Esophagus muscularis mucosa (tissue), 4 donors: Measurements from ENCODE around the gene TERB2. TPM values are rescaled to one million over a fixed set of nuclear protein-coding genes. Genes with fewer than 3 reads are reported as not detected.
"Not testable (repeated sequence)": the region's sequence is repeated elsewhere in the genome, so short reads cannot be mapped to it uniquely, and the experiment has no call there.

Source experiments
- DNase-seq: peaks from one replicate; pipeline ENCODE4 v3.0.0-alpha.2; 2017; ENCODE audit errors: extremely low spot score
- H3K27ac ChIP-seq, 4 donors: fragments of 200-600 bp; sonication (generic); replicated peaks in 1 of 4; 1 replicate in 3 of 4; 2 replicates in 1 of 4; pipeline ENCODE4 v1.5.1; 2016 to 2019; ENCODE audit warnings: mild to moderate bottlenecking in 1 of 4
- H3K27me3 ChIP-seq, 4 donors: fragments of 200-600 bp; sonication (generic); one replicate each; pipeline versions ENCODE4 v1.5.1 to v1.6.0; 2016 to 2019
- H3K36me3 ChIP-seq, 4 donors: fragments of 200-600 bp; sonication (generic); one replicate each; pipeline ENCODE4 v1.5.1; 2016 to 2019
- H3K4me1 ChIP-seq, 4 donors: fragments of 200-600 bp; sonication (generic); one replicate each; pipeline ENCODE4 v1.5.1; 2016 to 2019
- H3K4me3 ChIP-seq, 4 donors: fragments of 200-600 bp; sonication (generic); 1 replicate in 2 of 4; 2 replicates in 2 of 4; pipeline ENCODE4 v1.5.1; 2016 to 2019; ENCODE audit warnings: mild to moderate bottlenecking in 4 of 4, moderate library complexity in 1 of 4
- H3K9me3 ChIP-seq, 4 donors: fragments of 200-600 bp; sonication (generic); 1 replicate in 3 of 4; 2 replicates in 1 of 4; pipeline ENCODE4 v1.5.1; 2016 to 2019
- EP300 ChIP-seq: sonication (generic); formaldehyde crosslinking; IDR thresholded peaks from one replicate; pipeline ENCODE4 v1.6.1; 2017; ENCODE audit warnings: antibody characterized with exemption
- POLR2A ChIP-seq: fragments of 450-650 bp; IDR thresholded peaks from one replicate; pipeline ENCODE4 v1.6.1; 2017; ENCODE audit warnings: antibody characterized with exemption, moderate library complexity, mild to moderate bottlenecking, low read depth
- POLR2AphosphoS5 ChIP-seq, 2 donors: sonication (generic); formaldehyde crosslinking; IDR thresholded peaks; one replicate each; pipeline ENCODE4 v1.6.1; 2017; ENCODE audit warnings: antibody characterized with exemption in 2 of 2
- WGBS: methylation state at CpG from one replicate; pipeline ENCODE4 v1.1.5; 2018; 5-methylcytosine and 5-hydroxymethylcytosine counted together
- intact Hi-C: fragments of 100-400 bp; cut with DNase I; formaldehyde crosslinking; loops from one replicate; pipeline ENCODE4 v1.15.1; 2023
- total RNA-seq, 4 donors: library from RNA; depleted of rRNA; stranded (reverse); fragments of >200 nt; gene quantifications; one replicate each; pipeline versions ENCODE4 v1.1.0 to v1.2.1, GENCODE V29; 2016
- TF ChIP-seq, protein P1 (sequence below), 3 experiments: fragments of 200-600 bp in 2 of 3; fragments of 450-650 bp in 1 of 3; sonication (generic) in 2 of 3; IDR thresholded peaks; one replicate each; pipeline ENCODE4 v1.5.1; 2017 to 2019; ENCODE audit warnings: antibody characterized with exemption in 3 of 3, mild to moderate bottlenecking in 2 of 3, moderate library complexity in 1 of 3

Gene TERB2
- total RNA-seq, 4 donors from 2014 or later, result not detected

- H3K27me3 ChIP-seq, H3K4me1 ChIP-seq, H3K4me3 ChIP-seq, DNase-seq, intact Hi-C loops, H3K27ac ChIP-seq, H3K36me3 ChIP-seq, H3K9me3 ChIP-seq: not testable (repeated sequence)
- WGBS, result 77% methylated on average over 3 of the region's 3 CpGs
These were observed 41.1 kb downstream of the TERB2 start for GRCh38 chr15:44997632-44998031.

- Histone ChIP-seq H3K9me3 (no peaks in the 10 kb centered on the region), H3K27me3 (no peaks in the 10 kb centered on the region), H3K4me1 (no peaks in the 10 kb centered on the region), H3K36me3 (no peaks in the 10 kb centered on the region), H3K4me3 (no peak overlapping the region), H3K27ac (no peak overlapping the region)
- peak; percentile 70 for DNase-seq
- TF ChIP-seq, protein P1, sequence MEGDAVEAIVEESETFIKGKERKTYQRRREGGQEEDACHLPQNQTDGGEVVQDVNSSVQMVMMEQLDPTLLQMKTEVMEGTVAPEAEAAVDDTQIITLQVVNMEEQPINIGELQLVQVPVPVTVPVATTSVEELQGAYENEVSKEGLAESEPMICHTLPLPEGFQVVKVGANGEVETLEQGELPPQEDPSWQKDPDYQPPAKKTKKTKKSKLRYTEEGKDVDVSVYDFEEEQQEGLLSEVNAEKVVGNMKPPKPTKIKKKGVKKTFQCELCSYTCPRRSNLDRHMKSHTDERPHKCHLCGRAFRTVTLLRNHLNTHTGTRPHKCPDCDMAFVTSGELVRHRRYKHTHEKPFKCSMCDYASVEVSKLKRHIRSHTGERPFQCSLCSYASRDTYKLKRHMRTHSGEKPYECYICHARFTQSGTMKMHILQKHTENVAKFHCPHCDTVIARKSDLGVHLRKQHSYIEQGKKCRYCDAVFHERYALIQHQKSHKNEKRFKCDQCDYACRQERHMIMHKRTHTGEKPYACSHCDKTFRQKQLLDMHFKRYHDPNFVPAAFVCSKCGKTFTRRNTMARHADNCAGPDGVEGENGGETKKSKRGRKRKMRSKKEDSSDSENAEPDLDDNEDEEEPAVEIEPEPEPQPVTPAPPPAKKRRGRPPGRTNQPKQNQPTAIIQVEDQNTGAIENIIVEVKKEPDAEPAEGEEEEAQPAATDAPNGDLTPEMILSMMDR (IDR thresholded peaks at IDR 0.05), result no peak
- TF ChIP-seq POLR2A, result no peak
- no peak for TF ChIP-seq EP300
- TF ChIP-seq POLR2AphosphoS5 (IDR thresholded peaks at IDR 0.05), result no peak
- 76% methylated on average over 2 of the region's 2 CpGs for WGBS
- intact Hi-C loops, result no loop called here
These were observed 42.6 kb downstream of the TERB2 start for GRCh38 chr15:44999105-44999504.

GRCh38 chr15:45001180-45001579 lies 44.7 kb downstream of the TERB2 start:
- H3K4me3 ChIP-seq, intact Hi-C loops, DNase-seq, H3K4me1 ChIP-seq, H3K27me3 ChIP-seq, H3K9me3 ChIP-seq, H3K27ac ChIP-seq, H3K36me3 ChIP-seq: not testable (repeated sequence)
- 43% methylated on average over 1 of the region's 1 CpG for WGBS

- H3K4me3 ChIP-seq, H3K4me1 ChIP-seq, H3K27me3 ChIP-seq, H3K36me3 ChIP-seq, H3K9me3 ChIP-seq, intact Hi-C loops, H3K27ac ChIP-seq: not testable (repeated sequence)
- 78% methylated on average over 2 of the region's 2 CpGs for WGBS
- DNase-seq, result peak; percentile 53
These were observed 47.4 kb downstream of the TERB2 start for GRCh38 chr15:45003731-45004410.

DNA sequence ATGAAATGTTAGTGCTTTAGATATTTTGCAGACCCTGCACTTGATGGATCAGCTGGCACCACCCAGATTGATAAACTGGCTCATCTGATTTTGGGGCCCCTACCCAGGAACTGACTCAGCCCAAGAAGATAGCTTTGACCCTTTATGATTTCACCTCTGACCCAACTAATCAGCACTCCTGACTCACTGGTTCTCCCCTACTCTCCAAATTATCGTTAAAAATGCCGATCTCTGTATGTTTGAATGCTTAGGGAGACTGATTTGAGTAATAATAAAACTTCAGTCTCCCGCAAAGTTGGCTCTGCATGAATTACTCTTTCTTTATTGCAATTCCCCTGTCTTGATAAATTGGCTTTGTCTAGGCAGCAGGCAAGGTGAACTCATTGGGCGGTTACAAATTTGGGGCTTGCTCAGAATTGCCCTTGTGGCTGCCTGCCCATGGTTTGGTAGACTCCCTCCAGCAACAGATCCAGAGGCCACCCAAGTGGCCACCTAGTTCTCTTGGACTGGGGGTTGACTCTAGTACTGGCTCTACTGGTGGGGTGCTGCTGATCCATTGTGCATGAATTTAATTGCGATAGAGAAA lies 48.2 kb downstream of the TERB2 start:
- H3K27me3 ChIP-seq, H3K36me3 ChIP-seq, intact Hi-C loops, H3K4me1 ChIP-seq, DNase-seq, H3K9me3 ChIP-seq, H3K27ac ChIP-seq, H3K4me3 ChIP-seq: not testable (repeated sequence)
- WGBS, result 79% methylated on average over 5 of the region's 5 CpGs

DNA sequence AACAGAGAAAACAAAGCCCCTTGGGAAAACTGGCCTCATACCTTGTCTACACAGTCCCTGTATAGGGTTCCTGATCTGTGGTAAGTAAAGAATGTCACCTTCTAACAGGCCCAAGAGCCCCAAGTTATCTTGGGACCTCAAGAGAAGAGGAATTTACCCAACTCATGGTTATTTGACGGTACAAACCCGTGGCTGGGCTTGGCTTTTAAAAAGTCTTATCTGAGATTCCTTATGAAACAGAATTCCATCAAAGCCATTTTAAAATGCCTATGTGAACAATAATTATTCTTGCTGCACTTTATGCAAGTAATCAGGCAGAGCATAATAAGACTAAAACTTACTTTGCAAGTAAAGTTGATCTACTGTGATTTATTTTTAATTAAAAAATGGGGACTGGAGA lies 52.6 kb downstream of the TERB2 start:
- no peak for DNase-seq
- Histone ChIP-seq H3K36me3 (no peaks in the 10 kb centered on the region), H3K4me3 (no peak overlapping the region), H3K4me1 (no peaks in the 10 kb centered on the region), H3K27ac (no peak overlapping the region), H3K27me3 (no peaks in the 10 kb centered on the region), H3K9me3 (no peaks in the 10 kb centered on the region)
- TF ChIP-seq POLR2AphosphoS5 (IDR thresholded peaks at IDR 0.05), result no peak
- TF ChIP-seq, protein P1 (IDR thresholded peaks at IDR 0.05), result no peak
- TF ChIP-seq EP300, result no peak
- TF ChIP-seq POLR2A, result no peak
- intact Hi-C loops, result no loop called here
- 88% methylated on average over 2 of the region's 2 CpGs for WGBS

DNA sequence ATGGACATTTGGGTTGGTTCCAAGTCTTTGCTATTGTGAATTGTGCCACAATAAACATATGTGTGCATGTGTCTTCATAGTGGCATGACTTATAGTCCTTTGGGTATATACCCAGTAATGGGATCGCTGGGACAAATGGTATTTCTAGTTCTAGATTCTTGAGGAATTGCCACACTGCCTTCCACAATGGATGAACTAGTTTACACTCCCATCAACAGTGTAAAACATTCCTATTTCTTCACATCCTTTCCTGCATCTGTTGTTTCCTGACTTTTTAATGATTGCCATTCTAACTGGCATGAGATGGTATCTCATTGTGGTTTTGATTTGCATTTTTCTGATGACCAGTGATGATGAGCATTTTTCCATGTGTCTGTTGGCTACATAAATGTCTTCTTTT lies 58.6 kb downstream of the TERB2 start:
- H3K9me3 ChIP-seq, H3K4me1 ChIP-seq, H3K27ac ChIP-seq, DNase-seq, H3K36me3 ChIP-seq, H3K4me3 ChIP-seq, H3K27me3 ChIP-seq, intact Hi-C loops: not testable (repeated sequence)
- WGBS, result 79% methylated on average over 1 of the region's 1 CpG

- Histone ChIP-seq H3K4me1 (peaks cover 10 to 19% (median 18%) of the 10 kb centered on the region in 4 donors), H3K27me3 (peaks cover 0 to 15% (median 0%) of the 10 kb centered on the region in 4 donors)
- H3K9me3 ChIP-seq, H3K4me3 ChIP-seq, H3K27ac ChIP-seq, H3K36me3 ChIP-seq, DNase-seq, intact Hi-C loops: not testable (repeated sequence)
- WGBS, result 83% methylated on average over 8 of the region's 9 CpGs
These were observed 63.9 kb downstream of the TERB2 start for GRCh38 chr15:45020222-45020900.

GRCh38 chr15:45020901-45021259 lies 64.4 kb downstream of the TERB2 start:
- 100% methylated on average over 5 of the region's 9 CpGs for WGBS
- H3K27me3 ChIP-seq, result peaks cover 0 to 15% (median 0%) of the 10 kb centered on the region in 4 donors
- H3K27ac ChIP-seq, H3K36me3 ChIP-seq, intact Hi-C loops, H3K4me3 ChIP-seq, H3K9me3 ChIP-seq, DNase-seq: not testable (repeated sequence)
- peaks cover 10 to 19% (median 18%) of the 10 kb centered on the region in 4 donors for H3K4me1 ChIP-seq
